ENCODE results near the gene HLA-DQA2.
"Not testable (repeated sequence)": the region's sequence is repeated elsewhere in the genome, so short reads cannot be mapped to it uniquely, and the experiment has no call there.

HLA-DQA2 gene

DNA sequence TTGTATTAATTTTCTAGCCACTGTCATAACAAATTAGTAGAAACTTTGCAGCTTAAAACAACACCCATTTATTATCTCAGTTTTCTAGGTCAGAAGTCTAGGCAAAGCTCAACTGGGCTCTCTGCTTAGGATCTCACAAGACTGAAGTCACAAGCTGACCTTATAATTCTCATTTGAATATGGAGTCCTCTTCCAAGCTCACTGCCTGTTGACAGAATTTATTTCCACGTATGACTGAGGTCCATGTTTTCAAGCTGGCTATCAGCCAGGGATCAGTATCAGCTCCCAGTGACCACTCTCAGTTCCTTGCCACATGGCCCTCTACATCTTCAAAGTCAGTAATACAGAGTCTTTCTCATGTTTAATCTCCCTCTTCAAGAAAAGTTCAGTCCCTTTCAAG is 33.9 kb downstream of the HLA-DQA2 start:
- no peak for DNase-seq (ENCODE audit: low read depth in 1 of 2, low spot score in 1 of 2)

DNA sequence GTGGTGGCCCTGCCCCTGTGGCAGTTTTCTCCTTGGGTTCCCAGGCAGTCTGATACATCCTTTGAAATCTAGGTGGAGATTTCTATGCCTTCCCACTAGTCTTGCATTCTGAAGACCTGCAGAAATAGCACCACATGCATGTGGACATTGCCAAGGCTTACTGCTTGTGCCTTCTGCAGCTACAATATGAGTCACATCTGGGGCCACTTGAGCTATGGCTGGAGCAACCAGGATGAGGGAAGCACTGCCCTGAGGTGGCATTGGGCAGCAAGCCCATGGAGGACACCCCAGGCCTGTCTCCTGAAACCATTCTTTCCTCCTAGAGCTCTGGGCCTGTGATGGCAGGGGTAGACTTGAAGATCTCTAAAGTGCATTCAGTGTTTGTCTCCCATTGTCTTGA is 37.8 kb downstream of the HLA-DQA2 start:
- no peak for DNase-seq (ENCODE audit: low read depth in 1 of 2, low spot score in 1 of 2)

GRCh38 chr6:32782923-32783322 is 41.7 kb downstream of the HLA-DQA2 start:
- DNase-seq (ENCODE audit: low read depth in 1 of 2, low spot score in 1 of 2), result not testable (repeated sequence)

DNA sequence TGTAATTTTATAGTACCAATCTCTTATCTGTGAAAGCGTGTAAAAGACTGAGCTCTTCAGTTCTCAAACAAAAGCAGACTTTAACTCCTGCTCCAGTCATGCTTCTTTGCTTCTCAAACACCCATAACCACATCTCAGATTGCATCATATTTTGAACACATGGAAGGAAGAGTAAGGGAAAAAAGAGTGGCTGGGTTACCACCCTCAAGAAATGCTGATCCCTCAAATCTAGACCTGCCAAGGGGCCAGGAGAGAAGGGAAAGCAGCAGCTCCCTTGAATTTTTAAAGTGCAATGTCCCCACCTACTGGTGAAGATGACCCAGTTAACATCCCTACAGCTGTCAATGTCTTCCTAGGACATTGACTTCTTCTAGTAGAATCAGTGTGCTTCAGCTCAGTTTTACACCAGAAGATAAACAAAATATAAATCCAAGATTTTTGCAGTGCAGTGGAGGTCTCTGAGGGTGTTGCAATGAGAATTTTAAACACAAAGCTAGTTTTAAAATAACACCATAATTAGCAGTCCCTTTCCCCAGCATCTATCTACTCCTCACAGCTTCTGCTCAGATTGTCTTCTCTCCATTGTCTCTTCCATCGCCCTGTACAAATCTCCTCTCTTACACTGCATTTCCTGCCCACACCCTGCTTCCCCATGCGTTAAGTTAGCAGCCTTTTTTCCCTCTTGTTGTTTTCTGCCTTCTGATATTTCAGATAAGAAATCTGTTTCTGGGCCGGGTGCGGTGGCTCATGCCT is 44.8 kb downstream of the HLA-DQA2 start:
- DNase-seq (ENCODE audit: low read depth in 1 of 2, low spot score in 1 of 2), result no peak

DNA sequence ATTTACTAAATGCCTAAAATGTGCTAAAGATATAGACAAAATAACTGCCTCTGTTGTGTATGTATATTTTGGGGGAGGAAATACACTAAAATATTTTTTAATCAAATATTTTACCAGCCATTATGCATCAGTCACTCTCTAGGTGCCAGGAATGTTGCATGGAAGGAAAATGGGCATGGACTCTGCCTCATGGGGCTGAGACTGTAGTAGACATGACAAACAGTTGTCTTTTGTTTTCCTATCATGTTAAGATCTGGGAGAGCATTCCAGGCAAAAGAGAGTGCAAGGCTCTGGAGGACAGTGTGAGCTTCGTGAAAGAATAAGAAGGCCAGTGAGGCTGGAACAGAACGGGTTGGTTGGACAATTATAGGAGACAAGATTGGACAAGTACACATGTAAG is 49.1 kb downstream of the HLA-DQA2 start:
- no peak for DNase-seq (ENCODE audit: low read depth in 1 of 2, low spot score in 1 of 2)

GRCh38 chr6:32792901-32793435 is 51.8 kb downstream of the HLA-DQA2 start:
- no peak for DNase-seq (ENCODE audit: low read depth in 1 of 2, low spot score in 1 of 2)

DNA sequence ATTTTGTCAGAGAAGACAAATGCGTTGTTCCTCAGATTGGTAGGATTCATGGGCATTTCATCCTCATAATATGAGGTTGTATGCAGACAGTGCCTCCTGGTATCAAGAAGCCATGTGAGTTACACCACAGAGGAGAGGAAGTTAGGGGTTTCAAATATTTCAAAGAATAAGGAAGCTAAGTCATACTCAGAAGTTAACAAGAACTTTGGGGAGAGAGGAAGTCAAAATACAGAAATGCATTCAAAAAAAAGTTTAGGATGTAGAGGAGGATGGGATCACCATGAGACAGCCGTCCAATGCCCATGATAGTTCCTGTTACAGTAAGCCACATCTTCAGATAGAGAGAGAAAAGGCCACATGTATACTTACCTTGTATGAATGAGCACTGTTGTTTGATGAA is 53.3 kb downstream of the HLA-DQA2 start:
- DNase-seq (ENCODE audit: low read depth in 1 of 2, low spot score in 1 of 2), result no peak

Data from stimulated activated CD4-positive, alpha-beta T cell treated with anti-CD3 and anti-CD28 coated beads, Interleukin-15, amount 100 ng/mL, for 1 hour (primary cell).